Fibroblast of lung (primary cell): Measurements from ENCODE around the gene ZNF385D. TPM values are rescaled to one million over a fixed set of nuclear protein-coding genes. Genes with fewer than 3 reads are reported as not detected.
A peak's percentile ranks its signal among the peaks of the same experiment; 100 is the strongest.

Source experiments
- DNase-seq, 2 donors: peaks; one replicate each; pipeline versions ENCODE4 v3.0.0 to v3.0.0-alpha.2; 2010; ENCODE audit warnings: low read depth in 2 of 2
- H2AFZ ChIP-seq: 2 replicates; pipeline ENCODE4 v1.5.1; 2012; ENCODE audit warnings: low read length, control low read depth, inconsistent platforms
- H3K27ac ChIP-seq: 2 replicates; pipeline ENCODE4 v1.5.1; 2011; ENCODE audit warnings: low read length, control low read depth; ENCODE audit not compliant: insufficient read depth
- H3K27me3 ChIP-seq: 2 replicates; pipeline ENCODE4 v1.5.1; 2011; ENCODE audit warnings: mild to moderate bottlenecking, low read length; ENCODE audit not compliant: control insufficient read depth, insufficient read depth
- H3K36me3 ChIP-seq: 2 replicates; pipeline ENCODE4 v1.5.1; 2011; ENCODE audit warnings: low read length; ENCODE audit not compliant: control insufficient read depth, insufficient read depth
- H3K4me1 ChIP-seq: 2 replicates; pipeline ENCODE4 v1.5.1; 2011; ENCODE audit warnings: low read length; ENCODE audit not compliant: control insufficient read depth, insufficient read depth; ENCODE audit errors: extremely low read depth
- H3K4me2 ChIP-seq: 2 replicates; pipeline ENCODE4 v1.5.1; 2011; ENCODE audit warnings: low read length, control low read depth; ENCODE audit not compliant: insufficient read depth; ENCODE audit errors: extremely low read depth
- H3K4me3 ChIP-seq, 4 experiments: fragments of 200-600 bp in 1 of 4; sonication (generic) in 1 of 4; replicated peaks in 1 of 4; 2 replicates each; pipeline ENCODE4 v1.5.1; 2011 to 2016; ENCODE audit warnings: low read length in 4 of 4, low read depth in 3 of 4, mild to moderate bottlenecking in 3 of 4, control low read depth in 2 of 4, inconsistent platforms in 1 of 4, mixed read lengths in 1 of 4; ENCODE audit not compliant: insufficient read depth in 1 of 4; ENCODE audit errors: control extremely low read depth in 1 of 4
- H3K79me2 ChIP-seq: 2 replicates; pipeline ENCODE4 v1.5.1; 2012; ENCODE audit warnings: mild to moderate bottlenecking, low read length, inconsistent platforms; ENCODE audit not compliant: control insufficient read depth, insufficient read depth
- H3K9ac ChIP-seq: 2 replicates; pipeline ENCODE4 v1.5.1; 2011; ENCODE audit warnings: mild to moderate bottlenecking, low read length, control low read depth; ENCODE audit not compliant: insufficient read depth
- H3K9me3 ChIP-seq: 2 replicates; pipeline ENCODE4 v1.5.1; 2012; ENCODE audit warnings: low read depth, low read length; ENCODE audit not compliant: control insufficient read depth, insufficient read depth
- H4K20me1 ChIP-seq: 2 replicates; pipeline ENCODE4 v1.5.1; 2011; ENCODE audit warnings: low read length; ENCODE audit not compliant: control insufficient read depth, insufficient read depth; ENCODE audit errors: extremely low read depth
- EZH2 ChIP-seq: IDR thresholded peaks from 2 replicates; pipeline ENCODE4 v1.5.1; 2012; ENCODE audit warnings: low read length, control low read depth, mild to moderate bottlenecking; ENCODE audit errors: missing control alignments
- polyA plus RNA-seq, 2 donors: library from polyadenylated mRNA; depleted of rRNA in 1 of 2; stranded (reverse) in 1 of 2; unstranded in 1 of 2; fragments of >200 nt; gene quantifications; 2 replicates each; pipeline ENCODE4 v1.2.1, GENCODE V29; 2011 to 2012; ENCODE audit warnings: missing spikeins in 1 of 2
- total RNA-seq: library from RNA; depleted of rRNA; stranded (reverse); fragments of >200 nt; gene quantifications from 2 replicates; pipeline ENCODE4 v1.2.1, GENCODE V29; 2014
- TF ChIP-seq, protein P1 (sequence below), 2 donors: IDR thresholded peaks in 1 of 2; conservative IDR thresholded peaks in 1 of 2; 1 replicate in 1 of 2; 2 replicates in 1 of 2; pipeline ENCODE4 v1.5.1; 2011 to 2012; ENCODE audit warnings: low read length in 2 of 2, control low read depth in 1 of 2, inconsistent platforms in 1 of 2, low read depth in 1 of 2, mild to moderate bottlenecking in 1 of 2

ZNF385D gene
- total and polyA plus RNA-seq, 2 donors (not counting 1 experiment from before 2014, with no cell fraction given): 0.83 to 1.9 TPM

DNA sequence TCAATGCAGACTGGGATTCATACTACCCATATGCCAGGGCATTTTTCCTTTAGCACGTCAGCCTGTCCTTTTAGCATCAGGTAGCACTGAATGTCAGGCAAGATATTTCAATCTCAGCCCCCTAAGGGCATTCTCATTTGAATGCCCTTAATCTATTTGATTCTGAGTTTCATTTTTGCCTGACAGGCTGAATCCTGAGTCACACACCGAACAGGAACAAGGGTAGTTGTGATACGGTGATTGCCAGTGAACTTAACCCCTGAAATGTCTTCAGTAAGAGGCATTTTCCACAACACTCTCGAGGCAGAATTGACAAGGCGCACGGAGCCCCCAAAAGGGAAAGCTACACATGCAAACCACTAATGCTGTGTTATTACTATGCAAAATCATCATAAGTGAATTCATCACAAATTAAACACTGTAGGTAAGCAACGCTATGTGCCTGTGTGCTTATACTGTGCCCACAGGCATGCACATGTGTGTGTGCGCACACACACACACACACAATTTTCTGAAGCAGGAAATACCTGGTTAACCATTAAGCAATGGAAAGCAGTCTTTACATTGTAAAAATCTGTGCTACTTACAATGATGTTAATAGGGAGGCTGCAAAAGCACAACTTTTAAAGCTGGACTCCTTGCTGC, 130.4 kb downstream of the ZNF385D start:
- no peaks in the 10 kb centered on the region for H3K4me1 ChIP-seq
- no peaks in the 10 kb centered on the region for H3K27me3 ChIP-seq
- H3K9ac ChIP-seq: no peak overlapping the region
- H3K4me2 ChIP-seq: no peak overlapping the region
- DNase-seq: peak in 1 of 2 donors; percentile 39
- no peak overlapping the region for H3K27ac ChIP-seq
- TF ChIP-seq, protein P1, sequence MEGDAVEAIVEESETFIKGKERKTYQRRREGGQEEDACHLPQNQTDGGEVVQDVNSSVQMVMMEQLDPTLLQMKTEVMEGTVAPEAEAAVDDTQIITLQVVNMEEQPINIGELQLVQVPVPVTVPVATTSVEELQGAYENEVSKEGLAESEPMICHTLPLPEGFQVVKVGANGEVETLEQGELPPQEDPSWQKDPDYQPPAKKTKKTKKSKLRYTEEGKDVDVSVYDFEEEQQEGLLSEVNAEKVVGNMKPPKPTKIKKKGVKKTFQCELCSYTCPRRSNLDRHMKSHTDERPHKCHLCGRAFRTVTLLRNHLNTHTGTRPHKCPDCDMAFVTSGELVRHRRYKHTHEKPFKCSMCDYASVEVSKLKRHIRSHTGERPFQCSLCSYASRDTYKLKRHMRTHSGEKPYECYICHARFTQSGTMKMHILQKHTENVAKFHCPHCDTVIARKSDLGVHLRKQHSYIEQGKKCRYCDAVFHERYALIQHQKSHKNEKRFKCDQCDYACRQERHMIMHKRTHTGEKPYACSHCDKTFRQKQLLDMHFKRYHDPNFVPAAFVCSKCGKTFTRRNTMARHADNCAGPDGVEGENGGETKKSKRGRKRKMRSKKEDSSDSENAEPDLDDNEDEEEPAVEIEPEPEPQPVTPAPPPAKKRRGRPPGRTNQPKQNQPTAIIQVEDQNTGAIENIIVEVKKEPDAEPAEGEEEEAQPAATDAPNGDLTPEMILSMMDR (conservative IDR thresholded peaks at IDR 0.05 in 1 of 2, IDR thresholded peaks at IDR 0.05 in 1 of 2; ENCODE audit: low read depth in 1 of 2, low read length in 2 of 2): no peak
- TF ChIP-seq EZH2: no peak
- H3K9me3 ChIP-seq: no peaks in the 10 kb centered on the region
- H2AFZ ChIP-seq: no peak overlapping the region
- no peaks in the 10 kb centered on the region for H4K20me1 ChIP-seq
- H3K36me3 ChIP-seq: no peaks in the 10 kb centered on the region
- no peak overlapping the region for H3K4me3 ChIP-seq
- no peaks in the 10 kb centered on the region for H3K79me2 ChIP-seq

DNA sequence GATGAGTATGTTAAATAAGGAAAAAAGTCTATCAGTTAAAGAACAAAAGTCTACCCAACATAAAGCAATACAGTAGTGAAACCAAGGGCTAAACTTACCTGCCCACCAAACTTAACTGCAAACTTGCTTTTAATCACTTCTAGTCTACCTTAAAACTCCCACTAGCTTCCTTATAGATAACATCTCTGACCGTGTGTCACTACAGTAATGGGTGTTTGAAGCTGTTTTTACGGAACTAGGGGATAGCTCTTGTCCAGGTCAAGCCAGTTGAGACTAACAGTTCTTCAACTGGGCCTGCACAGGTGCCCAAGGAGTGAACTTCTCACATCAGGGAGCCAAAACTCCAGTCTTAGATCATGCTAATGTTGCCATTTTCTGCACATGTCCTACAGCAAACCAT, 132.3 kb downstream of the ZNF385D start:
- Histone ChIP-seq H3K36me3 (no peaks in the 10 kb centered on the region), H2AFZ (no peak overlapping the region), H3K9ac (no peak overlapping the region), H4K20me1 (no peaks in the 10 kb centered on the region), H3K4me2 (no peak overlapping the region), H3K4me1 (no peaks in the 10 kb centered on the region), H3K9me3 (no peaks in the 10 kb centered on the region), H3K27ac (no peak overlapping the region), H3K4me3 (no peak overlapping the region), H3K79me2 (no peaks in the 10 kb centered on the region), H3K27me3 (no peaks in the 10 kb centered on the region)
- no peak for TF ChIP-seq EZH2
- TF ChIP-seq, protein P1 (conservative IDR thresholded peaks at IDR 0.05 in 1 of 2, IDR thresholded peaks at IDR 0.05 in 1 of 2; ENCODE audit: low read depth in 1 of 2, low read length in 2 of 2): no peak
- no peak for DNase-seq

DNA sequence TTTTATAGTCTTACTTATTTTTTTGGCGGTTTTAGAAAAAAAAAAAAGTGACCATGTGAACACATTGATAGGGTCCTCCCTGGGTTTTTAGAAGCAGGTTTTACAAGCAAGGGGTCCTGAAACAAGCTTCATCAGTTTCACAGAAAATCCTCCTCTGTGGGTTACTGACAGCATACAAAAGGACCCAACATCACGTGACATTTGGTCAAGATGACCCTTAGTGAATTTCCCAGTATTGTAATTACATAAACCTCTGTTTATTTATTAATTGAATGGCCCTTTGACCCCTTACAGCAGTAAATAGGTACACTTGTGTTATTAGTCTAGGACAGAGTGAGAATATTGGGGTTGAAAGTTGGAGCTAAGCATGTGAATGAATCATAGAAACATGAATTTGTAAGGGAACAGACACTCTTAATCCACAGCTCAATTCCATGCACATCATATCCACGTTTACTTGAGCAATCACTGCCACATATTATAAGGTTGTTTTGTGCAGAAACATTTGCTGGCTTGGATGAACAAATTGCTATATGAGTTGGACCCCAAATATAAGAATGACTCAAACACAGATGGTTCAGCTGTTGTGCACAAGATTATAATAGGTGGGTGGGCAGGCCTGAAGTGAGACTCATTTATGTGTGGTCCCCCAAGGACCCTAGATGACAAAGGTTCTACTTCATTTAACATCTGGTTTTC, 137.5 kb downstream of the ZNF385D start:
- Histone ChIP-seq H3K27ac (no peak overlapping the region), H3K4me3 (no peak overlapping the region), H3K4me1 (no peaks in the 10 kb centered on the region), H3K79me2 (no peaks in the 10 kb centered on the region), H3K9me3 (no peaks in the 10 kb centered on the region), H3K27me3 (no peaks in the 10 kb centered on the region), H3K36me3 (no peaks in the 10 kb centered on the region), H2AFZ (no peak overlapping the region), H3K9ac (no peak overlapping the region), H4K20me1 (no peaks in the 10 kb centered on the region), H3K4me2 (no peak overlapping the region)
- DNase-seq: no peak
- TF ChIP-seq, protein P1 (conservative IDR thresholded peaks at IDR 0.05 in 1 of 2, IDR thresholded peaks at IDR 0.05 in 1 of 2; ENCODE audit: low read depth in 1 of 2, low read length in 2 of 2): no peak
- TF ChIP-seq EZH2: no peak
